Heart right ventricle (tissue), 16 donors: ENCODE data around the gene COMP. TPM values are rescaled to one million over a fixed set of nuclear protein-coding genes. Genes with fewer than 3 reads are reported as not detected.

Experiments
- ATAC-seq, 8 donors: fragments of 200-7000 bp; cut with Tn5 transposase; one replicate each; pipeline ENCODE4 v1.9.1; 2020; ENCODE audit warnings: mild to moderate bottlenecking in 8 of 8, moderate library complexity in 8 of 8, moderate number of reproducible peaks in 1 of 8
- DNase-seq, 2 donors: peaks; one replicate each; pipeline ENCODE4 v3.0.0-alpha.2; 2020
- H3K27ac ChIP-seq, 10 donors: fragments of 200-600 bp; sonication (generic) in 2 of 10; one replicate each; pipeline versions ENCODE4 v1.5.0 to v1.8.0; 2020 to 2022; ENCODE audit warnings: mild to moderate bottlenecking in 3 of 10
- H3K27me3 ChIP-seq, 7 donors: fragments of 200-600 bp; one replicate each; pipeline ENCODE4 v1.8.0; 2021 to 2022; ENCODE audit warnings: mild to moderate bottlenecking in 2 of 7
- H3K36me3 ChIP-seq, 9 donors: fragments of 200-600 bp; sonication (generic) in 1 of 9; one replicate each; pipeline versions ENCODE4 v1.5.0 to v1.8.0; 2020 to 2022; ENCODE audit warnings: mild to moderate bottlenecking in 2 of 9
- H3K4me1 ChIP-seq, 9 donors: fragments of 200-600 bp; sonication (generic) in 1 of 9; one replicate each; pipeline versions ENCODE4 v1.5.0 to v1.8.0; 2020 to 2022; ENCODE audit warnings: mild to moderate bottlenecking in 4 of 9
- H3K4me3 ChIP-seq, 10 donors: fragments of 200-600 bp; sonication (generic) in 2 of 10; one replicate each; pipeline versions ENCODE4 v1.5.0 to v1.8.0; 2020 to 2022; ENCODE audit warnings: mild to moderate bottlenecking in 7 of 10, moderate library complexity in 2 of 10
- H3K9me3 ChIP-seq, 11 donors: fragments of 200-600 bp in 10 of 11; sonication (generic) in 2 of 11; one replicate each; pipeline versions ENCODE4 v1.5.0 to v1.8.0; 2013 to 2022; ENCODE audit warnings: mild to moderate bottlenecking in 2 of 11, control low read depth in 1 of 11, moderate library complexity in 1 of 11
- WGBS, 2 donors: extraction: QIAGEN DNeasy Blood & Tissue Kit; methylation state at CpG; one replicate each; pipeline ENCODE4 v1.1.7; 2013; ENCODE audit warnings: inconsistent platforms in 1 of 2; 5-methylcytosine and 5-hydroxymethylcytosine counted together
- intact Hi-C, 10 donors: fragments of 100-400 bp; cut with DNase I; formaldehyde crosslinking; loops; one replicate each; pipeline versions ENCODE4 v1.11.1 to v1.14.2; 2022
- polyA plus RNA-seq, 2 donors: library from polyadenylated mRNA; stranded (reverse); fragments of 200-250 nt; gene quantifications; one replicate each; pipeline ENCODE4 v1.2.3, GENCODE V29; 2013
- total RNA-seq, 10 donors: library from RNA; stranded (reverse); fragmentation: NEBNext Ultra II Directional in 3 of 10; extraction: Animal tissue kit (Norgen Biotek cat#: 25700) in 3 of 10; gene quantifications; one replicate each; pipeline versions ENCODE4 v1.2.1 to v1.2.4, GENCODE V29; 2021 to 2023
- TF ChIP-seq, protein P1 (sequence below), 9 donors: fragments of 200-600 bp; sonication (generic) in 2 of 9; IDR thresholded peaks; one replicate each; pipeline versions ENCODE4 v1.5.0 to v1.8.0; 2021 to 2022; ENCODE audit warnings: antibody characterized with exemption in 9 of 9, mild to moderate bottlenecking in 5 of 9, moderate library complexity in 1 of 9
- donor health status: Arrhythmogenic right ventricular cardiomyopathy.
- donor health status: ischemic (EF 13 %, LVEDD 7.1; RV severe dilation, severe dysfunction).
- donor health status: healthy with polysubstance abuse.
- donor health status: DM: no; HTN: yes; CAD: no.
- donor health status: DM: no; HTN: no; CAD: no.
- donor health status: ischemic (EF 25% LVEDD 6.9; RV normal size, moderate dysfunction).
- donor health status: ischemic (EF 25% LVEDD 5.7; RV mildly dilated, moderate dysfunction).
- donor health status: healthy.
- donor health status: DM: yes; HTN: yes; CAD: no.
- donor health status: Ischemic cardiomyopathy.
- donor health status: ischemic (EF 35%, LVEDD 5.7; RV mildly dilated, moderate dysfunction).
- donor health status: nonischemic (EF 11% LVEDD 7.7; RV severe dilation, severe dysfunction).
- donor health status: DM: yes; HTN: yes; CAD: no.
- donor health status: PGD.
- donor health status: ischemic (EF 29% LVEDD 5.4; RV normal size, mild dysfunction).
- donor health status: nonischemic (EF 23%, LVEDD 6.1; RV moderate dilation, normal function).

The COMP gene
- total and polyA plus RNA-seq, 12 donors, result 0.13 to 5.9 (median 0.43) TPM; not detected in 2

DNA sequence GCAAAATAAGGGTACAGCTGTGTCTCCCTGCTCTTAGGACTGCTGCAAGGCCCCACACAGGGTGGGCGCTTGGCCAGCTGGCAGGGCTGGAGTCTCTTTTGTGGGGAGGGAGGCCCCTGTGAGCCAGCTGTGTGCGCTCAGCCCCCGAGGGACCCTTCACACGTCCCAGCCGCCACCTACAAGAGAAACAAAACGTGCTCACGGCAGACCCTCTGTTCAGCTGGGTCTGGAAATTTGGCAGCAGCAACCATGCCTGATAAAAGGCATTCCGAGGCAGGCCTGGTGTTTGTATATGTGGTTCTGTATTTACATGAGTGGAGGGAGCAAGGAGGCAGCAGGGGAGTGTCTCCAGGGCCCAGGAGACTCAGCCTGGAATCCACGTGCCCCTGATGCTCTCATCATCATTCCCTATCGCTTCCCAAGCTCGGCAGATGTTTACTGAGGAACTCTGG is 57.9 kb downstream of the COMP start:
- Histone ChIP-seq H3K27ac (no peak overlapping the region), H3K9me3 (no peaks in the 10 kb centered on the region), H3K4me1 (peaks cover 0 to 28% (median 14%) of the 10 kb centered on the region in 9 donors), H3K27me3 (no peaks in the 10 kb centered on the region), H3K36me3 (peaks cover 0 to 3% (median 0%) of the 10 kb centered on the region in 9 donors), H3K4me3 (no peak overlapping the region)
- 14 to 28% methylated on average over 11 of the region's 11 CpGs for WGBS, 2 donors
- TF ChIP-seq, protein P1, sequence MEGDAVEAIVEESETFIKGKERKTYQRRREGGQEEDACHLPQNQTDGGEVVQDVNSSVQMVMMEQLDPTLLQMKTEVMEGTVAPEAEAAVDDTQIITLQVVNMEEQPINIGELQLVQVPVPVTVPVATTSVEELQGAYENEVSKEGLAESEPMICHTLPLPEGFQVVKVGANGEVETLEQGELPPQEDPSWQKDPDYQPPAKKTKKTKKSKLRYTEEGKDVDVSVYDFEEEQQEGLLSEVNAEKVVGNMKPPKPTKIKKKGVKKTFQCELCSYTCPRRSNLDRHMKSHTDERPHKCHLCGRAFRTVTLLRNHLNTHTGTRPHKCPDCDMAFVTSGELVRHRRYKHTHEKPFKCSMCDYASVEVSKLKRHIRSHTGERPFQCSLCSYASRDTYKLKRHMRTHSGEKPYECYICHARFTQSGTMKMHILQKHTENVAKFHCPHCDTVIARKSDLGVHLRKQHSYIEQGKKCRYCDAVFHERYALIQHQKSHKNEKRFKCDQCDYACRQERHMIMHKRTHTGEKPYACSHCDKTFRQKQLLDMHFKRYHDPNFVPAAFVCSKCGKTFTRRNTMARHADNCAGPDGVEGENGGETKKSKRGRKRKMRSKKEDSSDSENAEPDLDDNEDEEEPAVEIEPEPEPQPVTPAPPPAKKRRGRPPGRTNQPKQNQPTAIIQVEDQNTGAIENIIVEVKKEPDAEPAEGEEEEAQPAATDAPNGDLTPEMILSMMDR (IDR thresholded peaks at IDR 0.05), result no peak
- peak in 1 of 2 donors; percentile 58 for DNase-seq
- intact Hi-C loops, result no loop called here
- peak in 6 of 8 donors; percentile 36 to 60 (median 52) for ATAC-seq

Other genes starting within 250 kb of the COMP start
- 100 to 1,000 TPM; 132 to 196 (median 151) TPM for gene FKBP8, start 247.7 kb downstream of the COMP start, total RNA-seq
- gene FKBP8, start 247.7 kb downstream of the COMP start, polyA plus RNA-seq, result 100 to 1,000 TPM; 153 to 308 TPM
- 10 to 100 TPM; 35.6 to 63.9 (median 45.6) TPM for gene KXD1, start 233.4 kb downstream of the COMP start, total RNA-seq
- gene KXD1, start 233.4 kb downstream of the COMP start, polyA plus RNA-seq, result 10 to 100 TPM; 41.2 to 88.6 TPM
- gene UBA52, start 219.4 kb downstream of the COMP start, total RNA-seq, result 100 to 1,000 TPM; 634 to 883 (median 716) TPM
- 1,000 to 10,000 TPM; 1,270 to 1,276 TPM for gene UBA52, start 219.4 kb downstream of the COMP start, polyA plus RNA-seq
- gene REX1BD, start 202.5 kb downstream of the COMP start, total RNA-seq, result 10 to 100 TPM; 63.4 to 96.3 (median 68.7) TPM
- gene REX1BD, start 202.5 kb downstream of the COMP start, polyA plus RNA-seq, result 100 to 1,000 TPM in 1 of 2 donors, 10 to 100 TPM in 1; 58.5 to 107 TPM
- gene CRLF1, start 184.5 kb downstream of the COMP start, total RNA-seq, result 10 to 100 TPM in 3 of 10 donors, 1 to 10 TPM in 6, under 1 TPM in 1; 0.68 to 42.1 (median 4.5) TPM
- gene CRLF1, start 184.5 kb downstream of the COMP start, polyA plus RNA-seq, result 100 to 1,000 TPM; 154 to 161 TPM
- gene TMEM59L, start 178.4 kb downstream of the COMP start, total RNA-seq, result 1 to 10 TPM in 5 of 10 donors, under 1 TPM in 5; 0.13 to 4.5 (median 0.89) TPM
- gene TMEM59L, start 178.4 kb downstream of the COMP start, polyA plus RNA-seq, result 10 to 100 TPM in 1 of 2 donors, 1 to 10 TPM in 1; 2.5 to 13.8 TPM
- gene KLHL26, start 154.3 kb downstream of the COMP start, total RNA-seq, result 1 to 10 TPM; 4.6 to 8.2 (median 6.3) TPM
- gene KLHL26, start 154.3 kb downstream of the COMP start, polyA plus RNA-seq, result 1 to 10 TPM; 3.4 to 4.6 TPM
- 10 to 100 TPM in 3 of 10 donors, 1 to 10 TPM in 7; 6.5 to 11.8 (median 9.3) TPM for gene CRTC1, start 107.6 kb downstream of the COMP start, total RNA-seq
- 1 to 10 TPM; 3.2 to 8.6 TPM for gene CRTC1, start 107.6 kb downstream of the COMP start, polyA plus RNA-seq
- gene UPF1, start 40.7 kb upstream of the COMP start, total RNA-seq, result 10 to 100 TPM; 32.3 to 44.3 (median 37.5) TPM
- 10 to 100 TPM; 25.2 to 36.7 TPM for gene UPF1, start 40.7 kb upstream of the COMP start, polyA plus RNA-seq
- gene CERS1, start 104.9 kb upstream of the COMP start, total RNA-seq, result 1 to 10 TPM in 6 of 10 donors, under 1 TPM in 4; 0.42 to 3.3 (median 1.3) TPM
- gene CERS1, start 104.9 kb upstream of the COMP start, polyA plus RNA-seq, result under 1 TPM; 0.37 to 0.49 TPM
- 100 to 1,000 TPM; 102 to 157 (median 117) TPM for gene COPE, start 128.1 kb upstream of the COMP start, total RNA-seq
- 100 to 1,000 TPM; 166 to 302 TPM for gene COPE, start 128.1 kb upstream of the COMP start, polyA plus RNA-seq
- gene DDX49, start 128.4 kb upstream of the COMP start, total RNA-seq, result 10 to 100 TPM; 16.2 to 29.8 (median 21.3) TPM
- gene DDX49, start 128.4 kb upstream of the COMP start, polyA plus RNA-seq, result 10 to 100 TPM; 44.4 to 74.5 TPM
- gene HOMER3, start 149.9 kb upstream of the COMP start, total RNA-seq, result 10 to 100 TPM; 10.4 to 23.2 (median 13.6) TPM
- gene HOMER3, start 149.9 kb upstream of the COMP start, polyA plus RNA-seq, result 10 to 100 TPM; 20.8 to 24.8 TPM
- 10 to 100 TPM; 50.4 to 72.3 (median 63.3) TPM for gene SUGP2, start 242.2 kb upstream of the COMP start, total RNA-seq
- 10 to 100 TPM; 27.2 to 85.2 TPM for gene SUGP2, start 242.2 kb upstream of the COMP start, polyA plus RNA-seq
- 10 to 100 TPM; 13.4 to 22.3 (median 15.2) TPM for gene ARMC6, start 242.3 kb upstream of the COMP start, total RNA-seq
- 10 to 100 TPM; 21.9 to 27.9 TPM for gene ARMC6, start 242.3 kb upstream of the COMP start, polyA plus RNA-seq